AG09319 (cell line): ENCODE data around the gene GOLPH3L.

Source experiments
- DNase-seq: peaks from one replicate; pipeline ENCODE4 v3.0.0-alpha.2; 2010; ENCODE audit warnings: low read depth; ENCODE audit errors: extremely low read depth
- TF ChIP-seq, protein P1 (sequence below): IDR thresholded peaks from 2 replicates; pipeline ENCODE4 v1.5.1; 2011; ENCODE audit warnings: low read depth, mild to moderate bottlenecking, inconsistent platforms, low read length, moderate library complexity

The GOLPH3L gene

GRCh38 chr1:150688763-150689162, 8.2 kb downstream of the GOLPH3L start:
- TF ChIP-seq, protein P1, sequence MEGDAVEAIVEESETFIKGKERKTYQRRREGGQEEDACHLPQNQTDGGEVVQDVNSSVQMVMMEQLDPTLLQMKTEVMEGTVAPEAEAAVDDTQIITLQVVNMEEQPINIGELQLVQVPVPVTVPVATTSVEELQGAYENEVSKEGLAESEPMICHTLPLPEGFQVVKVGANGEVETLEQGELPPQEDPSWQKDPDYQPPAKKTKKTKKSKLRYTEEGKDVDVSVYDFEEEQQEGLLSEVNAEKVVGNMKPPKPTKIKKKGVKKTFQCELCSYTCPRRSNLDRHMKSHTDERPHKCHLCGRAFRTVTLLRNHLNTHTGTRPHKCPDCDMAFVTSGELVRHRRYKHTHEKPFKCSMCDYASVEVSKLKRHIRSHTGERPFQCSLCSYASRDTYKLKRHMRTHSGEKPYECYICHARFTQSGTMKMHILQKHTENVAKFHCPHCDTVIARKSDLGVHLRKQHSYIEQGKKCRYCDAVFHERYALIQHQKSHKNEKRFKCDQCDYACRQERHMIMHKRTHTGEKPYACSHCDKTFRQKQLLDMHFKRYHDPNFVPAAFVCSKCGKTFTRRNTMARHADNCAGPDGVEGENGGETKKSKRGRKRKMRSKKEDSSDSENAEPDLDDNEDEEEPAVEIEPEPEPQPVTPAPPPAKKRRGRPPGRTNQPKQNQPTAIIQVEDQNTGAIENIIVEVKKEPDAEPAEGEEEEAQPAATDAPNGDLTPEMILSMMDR = no peak
- no peak for DNase-seq

DNA sequence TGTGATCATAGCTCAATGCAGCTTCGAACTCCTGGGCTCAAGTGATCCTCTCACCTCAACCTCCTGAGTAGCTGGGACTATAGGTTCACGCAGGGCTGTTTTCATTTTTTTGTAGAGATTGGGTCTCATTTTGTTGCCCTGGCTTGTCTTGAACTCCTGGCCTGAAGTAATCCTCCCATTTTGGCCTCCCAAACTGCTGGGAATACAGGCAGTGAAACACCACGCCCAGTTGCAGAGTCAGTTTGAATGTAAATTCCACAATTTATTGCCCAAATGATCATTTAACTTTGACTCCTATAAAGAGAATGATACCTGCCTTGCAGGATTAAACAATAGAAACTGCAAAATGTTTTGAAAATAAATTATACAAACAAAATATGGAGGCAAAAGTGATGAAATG, 10.7 kb downstream of the GOLPH3L start:
- TF ChIP-seq, protein P1 = no peak
- DNase-seq = no peak

DNA sequence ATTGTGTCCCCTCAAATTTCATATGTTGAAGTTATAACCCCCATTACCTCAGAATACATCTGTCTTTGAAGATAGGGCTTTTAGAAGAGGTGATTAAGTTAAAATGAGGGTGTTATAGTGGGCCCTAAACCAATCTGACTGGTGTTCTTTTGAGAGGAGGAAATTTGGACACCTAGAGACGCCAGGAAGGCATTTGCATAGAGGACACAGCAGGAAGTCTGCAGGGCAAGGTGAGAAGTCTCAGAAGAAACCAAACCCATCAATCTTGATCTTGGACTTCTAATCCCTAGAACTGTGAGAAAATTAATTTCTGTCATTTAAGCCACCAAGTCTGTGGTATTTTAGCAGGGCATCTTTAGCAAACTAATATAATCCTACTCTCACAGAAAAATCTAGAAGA, 13.0 kb downstream of the GOLPH3L start:
- no peak for DNase-seq
- TF ChIP-seq, protein P1 = no peak

DNA sequence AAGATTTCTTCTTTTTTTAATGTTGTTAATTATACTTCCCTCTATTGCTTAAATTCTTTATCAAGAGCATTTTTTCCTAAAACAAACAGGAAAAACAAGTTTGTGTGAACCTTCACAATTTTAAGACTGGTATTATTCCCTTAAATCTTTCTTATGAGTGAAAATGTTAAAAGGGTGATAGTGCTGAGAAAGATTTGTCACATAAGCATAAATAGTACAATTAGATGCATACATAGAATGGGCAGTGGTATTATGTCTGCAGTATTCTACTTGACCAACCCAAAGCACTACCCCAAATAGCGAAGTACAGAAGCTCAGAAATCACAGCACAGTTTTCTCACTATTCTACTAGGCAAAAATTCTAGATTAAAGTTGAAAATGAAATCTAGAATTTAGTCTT, 18.0 kb downstream of the GOLPH3L start:
- TF ChIP-seq, protein P1 = no peak
- no peak for DNase-seq

DNA sequence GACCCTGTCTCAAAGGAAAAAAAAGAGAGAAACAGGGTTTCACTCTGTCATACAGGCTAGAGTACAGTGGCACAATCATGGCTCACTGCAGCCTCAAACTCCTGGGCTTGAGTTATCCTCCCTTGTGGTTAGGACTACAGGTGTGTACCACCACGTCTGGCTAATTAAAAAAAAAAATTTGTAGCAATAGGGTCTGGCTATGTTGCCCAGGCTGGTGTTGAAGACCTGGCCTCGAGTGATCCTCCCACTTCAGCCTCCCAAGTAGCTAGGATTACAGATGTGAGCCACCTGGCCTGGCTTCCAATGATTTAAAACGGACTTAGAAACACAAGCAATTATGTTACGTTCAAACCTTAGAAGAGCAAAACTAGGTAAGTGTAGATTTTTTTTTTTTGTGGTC, 22.1 kb downstream of the GOLPH3L start:
- TF ChIP-seq, protein P1 = no peak
- no peak for DNase-seq

- DNase-seq = no peak
- TF ChIP-seq, protein P1 = no peak
Measured at GRCh38 chr1:150663321-150663720, 33.6 kb downstream of the GOLPH3L start.

- TF ChIP-seq, protein P1 = no peak
- no peak for DNase-seq
Measured at GRCh38 chr1:150662811-150663210, 34.1 kb downstream of the GOLPH3L start.

DNA sequence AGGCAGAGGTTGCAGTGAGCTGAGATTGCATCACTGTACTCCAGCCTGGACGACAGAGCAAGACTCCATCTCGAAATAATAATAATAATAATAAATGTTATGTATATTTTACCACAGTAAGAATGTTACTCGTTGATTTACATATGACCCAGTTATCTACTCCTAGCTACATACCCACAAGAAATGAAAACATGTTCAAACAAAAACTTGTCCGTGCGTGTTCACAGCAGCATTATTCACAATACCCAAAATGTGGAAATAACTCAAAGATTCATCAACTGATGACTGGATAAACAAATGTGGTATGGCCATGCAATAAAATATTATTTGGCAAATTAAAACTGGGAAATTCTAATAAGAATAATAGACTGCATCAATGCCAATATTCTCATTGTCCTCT, 35.8 kb downstream of the GOLPH3L start:
- DNase-seq = no peak
- TF ChIP-seq, protein P1 = no peak
